K562 (cell line): ENCODE measurements around the gene EIF3K. TPM values are rescaled to one million over a fixed set of nuclear protein-coding genes. Genes with fewer than 3 reads are reported as not detected.

ENCODE experiments used
- ATF3 ChIP-seq, 2 experiments: fragments of 450-650 bp in 1 of 2; sonication (generic) in 1 of 2; formaldehyde crosslinking in 1 of 2; IDR thresholded peaks in 1 of 2; conservative IDR thresholded peaks in 1 of 2; 2 replicates each; pipeline versions ENCODE4 v1.6.1 to v1.8.1; 2016 to 2023; ENCODE audit warnings: mild to moderate bottlenecking in 2 of 2, moderate library complexity in 2 of 2, inconsistent platforms in 1 of 2, missing genetic modification reagents in 1 of 2
- ATF7 ChIP-seq: fragments of 450-650 bp; IDR thresholded peaks from 2 replicates; pipeline ENCODE4 v1.7.1; 2014; ENCODE audit warnings: mild to moderate bottlenecking, moderate library complexity
- CBFA2T2 ChIP-seq: fragments of 450-650 bp; conservative IDR thresholded peaks from 2 replicates; pipeline ENCODE4 v1.6.1; 2017; ENCODE audit warnings: mild to moderate bottlenecking
- HINFP ChIP-seq: fragments of 450-650 bp; conservative IDR thresholded peaks from 2 replicates; pipeline ENCODE4 v1.6.1; 2016; ENCODE audit warnings: missing genetic modification characterization, low read depth, mild to moderate bottlenecking, control low read depth, missing compliant biosample characterization
- HMG20B ChIP-seq: fragments of 250-450 bp; sonication (Bioruptor Pico); IDR thresholded peaks from 2 replicates; pipeline ENCODE4 v1.5.0; 2021; ENCODE audit warnings: mild to moderate bottlenecking
- MAFG ChIP-seq: fragments of 450-650 bp; conservative IDR thresholded peaks from 2 replicates; pipeline ENCODE4 v1.6.1; 2016; ENCODE audit warnings: missing genetic modification characterization, missing compliant biosample characterization
- TFE3 ChIP-seq: fragments of 450-650 bp; formaldehyde crosslinking; IDR thresholded peaks from 2 replicates; pipeline ENCODE4 v1.4.0; 2020; ENCODE audit warnings: mild to moderate bottlenecking, mixed read lengths
- USF2 ChIP-seq: sonication (generic); formaldehyde crosslinking; IDR thresholded peaks from 2 replicates; pipeline ENCODE4 v1.5.0; 2020; ENCODE audit warnings: missing genetic modification reagents
- YY1 ChIP-seq, 3 experiments: IDR thresholded peaks; 2 replicates each; pipeline ENCODE4 v1.6.1; 2011; ENCODE audit warnings: low read length in 2 of 3, mild to moderate bottlenecking in 2 of 3, moderate library complexity in 2 of 3, borderline replicate concordance in 1 of 3, control low read depth in 1 of 3, low read depth in 1 of 3; ENCODE audit not compliant: insufficient read depth in 3 of 3, insufficient replicate concordance in 2 of 3, control insufficient read depth in 1 of 3, insufficient read length in 1 of 3; ENCODE audit errors: extremely low read depth in 1 of 3
- ZBTB7A ChIP-seq: IDR thresholded peaks from 2 replicates; pipeline ENCODE4 v1.6.1; 2011; ENCODE audit warnings: low read depth, mild to moderate bottlenecking, low read length, moderate library complexity, borderline replicate concordance; ENCODE audit not compliant: control insufficient read depth
- polyA plus RNA-seq, 8 experiments: library from polyadenylated mRNA; depleted of rRNA in 4 of 8; stranded (reverse) in 5 of 8; unstranded in 3 of 8; fragments of >200 nt; fragmentation: Nextera tagmentation in 2 of 8; fragmentation: Illumina TruSeq in 1 of 8; extraction: Ambion mirVana in 2 of 8; extraction: Trizol in 1 of 8; gene quantifications; 2 replicates each; pipeline versions ENCODE4 v1.2.1 to v1.2.3, GENCODE V29; 2011 to 2014; ENCODE audit warnings: inconsistent platforms in 1 of 8, missing spikeins in 1 of 8
- total RNA-seq, 7 experiments: library from RNA; depleted of rRNA in 6 of 7; stranded (reverse); fragments of >200 nt in 6 of 7; fragmentation: Illumina TruSeq in 2 of 7; extraction: Trizol in 2 of 7; gene quantifications; 2 replicates each; pipeline versions ENCODE4 v1.2.1 to v1.2.3, GENCODE V29; 2011 to 2021; ENCODE audit warnings: low replicate concordance in 1 of 7

Gene EIF3K
- total and polyA plus RNA-seq, 9 of the 15 experiments (the other 6 are each of a cell fraction or from before 2014, with no cell fraction given) = 387 to 1,827 (median 733) TPM

- TF ChIP-seq ATF3 (IDR thresholded peaks at IDR 0.05) = peak; percentile 96
- TF ChIP-seq ATF3 (CRISPR knock-in tag; conservative IDR thresholded peaks at IDR 0.05) = peak; percentile 92
- no peak for TF ChIP-seq MAFG (tag)
- peak in 2 of 3 experiments; percentile 22 to 35 for TF ChIP-seq YY1 (IDR thresholded peaks at IDR 0.05; ENCODE audit: borderline replicate concordance in 1 of 3, control insufficient read depth in 1 of 3, extremely low read depth in 1 of 3, insufficient read depth in 3 of 3, insufficient read length in 1 of 3, insufficient replicate concordance in 2 of 3, low read depth in 1 of 3, low read length in 2 of 3)
- TF ChIP-seq CBFA2T2 = peak; percentile 49; the same call in 1 of the 2 replicates
- TF ChIP-seq HINFP (tag) = 0 out of 2 replicates have a peak, but pooled peaks have one; percentile 28
- TF ChIP-seq TFE3 (CRISPR knock-in tag) = peak; percentile 61
- TF ChIP-seq ATF7 = peak; percentile 44
- peak; percentile 81 for TF ChIP-seq USF2 (CRISPR knock-in tag)
- peak; percentile 50; the same call in 1 of the 2 replicates for TF ChIP-seq ZBTB7A
- no peak for TF ChIP-seq HMG20B (CRISPR knock-in tag)
These were observed 64.5 kb downstream of the EIF3K start (continued) for GRCh38 chr19:38683393-38684077.
